ENCODE results near the gene CALD1.

Gene CALD1

DNA sequence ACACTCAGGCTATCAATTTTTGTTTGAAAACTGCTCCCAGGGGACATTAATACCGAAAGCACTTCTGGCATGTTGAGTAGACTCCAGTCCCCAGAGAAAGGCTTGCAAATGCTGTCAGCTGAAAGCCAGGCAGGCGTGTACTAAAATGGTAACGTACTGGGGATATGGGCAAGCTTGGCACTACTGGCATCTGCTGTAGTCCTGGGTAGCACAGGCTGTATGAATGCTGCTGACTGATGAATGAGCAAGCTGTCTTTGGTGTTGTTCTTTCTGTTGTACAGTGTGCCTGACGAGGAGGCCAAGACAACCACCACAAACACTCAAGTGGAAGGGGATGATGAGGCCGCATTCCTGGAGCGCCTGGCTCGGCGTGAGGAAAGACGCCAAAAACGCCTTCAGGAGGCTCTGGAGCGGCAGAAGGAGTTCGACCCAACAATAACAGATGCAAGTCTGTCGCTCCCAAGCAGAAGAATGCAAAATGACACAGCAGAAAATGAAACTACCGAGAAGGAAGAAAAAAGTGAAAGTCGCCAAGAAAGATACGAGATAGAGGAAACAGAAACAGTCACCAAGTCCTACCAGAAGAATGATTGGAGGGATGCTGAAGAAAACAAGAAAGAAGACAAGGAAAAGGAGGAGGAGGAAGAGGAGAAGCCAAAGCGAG lies 153.4 kb downstream of the CALD1 start:
- no peak for DNase-seq

DNA sequence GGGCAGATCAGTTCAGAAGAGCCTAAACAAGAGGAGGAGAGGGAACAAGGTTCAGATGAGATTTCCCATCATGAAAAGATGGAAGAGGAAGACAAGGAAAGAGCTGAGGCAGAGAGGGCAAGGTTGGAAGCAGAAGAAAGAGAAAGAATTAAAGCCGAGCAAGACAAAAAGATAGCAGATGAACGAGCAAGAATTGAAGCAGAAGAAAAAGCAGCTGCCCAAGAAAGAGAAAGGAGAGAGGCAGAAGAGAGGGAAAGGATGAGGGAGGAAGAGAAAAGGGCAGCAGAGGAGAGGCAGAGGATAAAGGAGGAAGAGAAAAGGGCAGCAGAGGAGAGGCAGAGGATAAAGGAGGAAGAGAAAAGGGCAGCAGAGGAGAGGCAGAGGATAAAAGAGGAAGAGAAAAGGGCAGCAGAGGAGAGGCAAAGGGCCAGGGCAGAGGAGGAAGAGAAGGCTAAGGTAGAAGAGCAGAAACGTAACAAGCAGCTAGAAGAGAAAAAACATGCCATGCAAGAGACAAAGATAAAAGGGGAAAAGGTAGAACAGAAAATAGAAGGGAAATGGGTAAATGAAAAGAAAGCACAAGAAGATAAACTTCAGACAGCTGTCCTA lies 154.1 kb downstream of the CALD1 start:
- no peak for DNase-seq

DNA sequence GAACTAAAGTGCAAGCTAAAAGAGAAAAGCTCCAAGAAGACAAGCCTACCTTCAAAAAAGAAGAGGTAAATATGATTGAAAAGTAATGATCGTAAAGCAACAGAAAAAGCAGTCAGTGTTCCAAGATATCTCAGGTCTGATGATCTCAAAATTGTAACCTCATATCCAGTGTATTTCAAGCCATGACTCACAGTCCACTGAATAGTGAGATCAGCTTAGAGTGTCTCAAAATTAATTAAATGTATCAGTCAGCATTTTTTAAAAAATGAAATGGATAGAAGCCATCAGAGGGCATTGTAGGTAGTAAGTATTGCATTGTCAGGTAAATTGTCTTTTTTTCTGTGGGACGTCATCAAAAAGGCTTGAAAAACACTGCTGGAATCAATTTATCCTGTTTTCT lies 156.3 kb downstream of the CALD1 start:
- DNase-seq: no peak

DNA sequence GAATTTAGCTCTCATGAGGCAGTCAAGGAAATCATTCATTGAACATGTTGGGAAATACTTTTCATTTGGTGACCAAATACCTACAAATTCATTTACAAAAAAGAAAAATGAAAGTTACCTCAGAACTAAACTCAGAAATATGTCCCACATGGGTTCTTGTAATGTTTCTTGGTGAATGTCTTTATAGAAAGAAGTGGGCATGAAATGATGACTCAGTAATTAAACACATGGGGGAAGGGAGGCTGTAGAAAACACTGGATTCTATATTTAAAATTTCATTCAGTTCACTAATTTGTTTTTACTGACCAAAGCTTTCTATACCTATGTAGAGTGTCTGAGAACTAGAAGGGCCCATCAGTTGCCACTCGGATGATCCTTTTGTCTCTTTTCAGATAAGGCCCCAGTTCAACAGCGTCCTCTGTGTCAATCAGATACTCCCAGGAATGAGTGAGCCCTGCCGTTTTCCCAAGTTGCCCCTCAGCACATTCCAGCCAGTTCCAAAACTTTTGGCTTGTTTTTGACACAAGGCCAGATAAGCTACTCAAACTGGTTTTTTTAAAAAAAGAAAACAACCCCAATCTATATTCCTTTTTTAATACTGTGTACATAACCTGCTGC lies 157.6 kb downstream of the CALD1 start:
- DNase-seq: no peak

DNA sequence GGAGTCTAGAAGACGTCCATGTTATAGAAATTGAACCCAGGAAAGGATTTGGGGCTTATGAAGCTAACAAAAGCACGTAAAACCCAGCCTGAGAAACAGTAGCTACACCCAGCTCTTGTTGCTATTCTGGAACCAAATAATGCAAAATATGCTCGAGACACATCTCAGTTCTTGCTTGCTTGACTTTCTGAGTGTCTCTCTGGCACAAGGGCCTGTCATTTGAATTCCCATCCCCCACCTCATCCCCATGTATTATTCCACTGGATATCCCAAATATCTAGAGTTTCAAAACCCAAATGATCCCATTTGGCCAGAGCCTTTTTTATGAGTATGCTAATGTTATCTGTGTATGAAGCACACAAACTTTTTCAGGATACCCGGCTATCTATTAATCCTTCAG lies 158.7 kb downstream of the CALD1 start:
- DNase-seq: no peak

DNA sequence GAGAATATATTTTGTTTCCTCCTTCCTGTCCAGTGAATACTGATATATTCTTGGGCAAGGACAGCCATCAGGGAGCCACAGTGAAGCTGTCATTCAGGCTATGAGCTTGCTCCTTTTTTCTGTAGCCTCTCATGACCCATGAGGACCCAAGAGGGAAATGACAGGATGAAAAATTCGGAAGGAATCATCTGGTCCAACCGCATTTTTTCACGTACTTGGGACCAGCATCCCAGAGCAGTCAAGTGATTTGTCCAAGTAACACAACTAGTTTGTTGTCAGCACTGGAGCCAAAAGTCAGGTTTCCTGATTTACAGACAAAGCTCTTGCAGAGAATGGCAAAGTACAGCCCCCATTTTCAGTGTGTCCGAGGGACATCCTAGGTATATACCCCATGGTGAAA lies 159.7 kb downstream of the CALD1 start:
- DNase-seq: no peak

DNA sequence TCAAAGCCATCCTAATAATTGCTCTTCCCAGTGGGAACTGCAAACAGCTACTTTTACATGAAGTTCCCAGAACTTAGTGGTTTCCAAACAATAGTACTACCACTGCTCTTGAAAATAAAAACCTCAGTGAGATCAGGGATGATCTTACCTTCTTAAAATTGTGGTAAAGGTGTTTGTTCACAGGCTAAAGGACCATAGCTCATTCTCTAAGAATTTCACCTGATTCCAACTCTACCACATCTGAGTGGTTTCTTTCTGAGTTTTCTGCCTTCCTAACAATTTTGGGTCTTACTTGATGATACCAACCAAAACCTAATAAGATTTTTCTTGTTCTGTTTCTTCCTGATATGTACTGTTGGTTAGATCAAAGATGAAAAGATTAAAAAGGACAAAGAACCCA lies 161.3 kb downstream of the CALD1 start:
- DNase-seq: no peak

DNA sequence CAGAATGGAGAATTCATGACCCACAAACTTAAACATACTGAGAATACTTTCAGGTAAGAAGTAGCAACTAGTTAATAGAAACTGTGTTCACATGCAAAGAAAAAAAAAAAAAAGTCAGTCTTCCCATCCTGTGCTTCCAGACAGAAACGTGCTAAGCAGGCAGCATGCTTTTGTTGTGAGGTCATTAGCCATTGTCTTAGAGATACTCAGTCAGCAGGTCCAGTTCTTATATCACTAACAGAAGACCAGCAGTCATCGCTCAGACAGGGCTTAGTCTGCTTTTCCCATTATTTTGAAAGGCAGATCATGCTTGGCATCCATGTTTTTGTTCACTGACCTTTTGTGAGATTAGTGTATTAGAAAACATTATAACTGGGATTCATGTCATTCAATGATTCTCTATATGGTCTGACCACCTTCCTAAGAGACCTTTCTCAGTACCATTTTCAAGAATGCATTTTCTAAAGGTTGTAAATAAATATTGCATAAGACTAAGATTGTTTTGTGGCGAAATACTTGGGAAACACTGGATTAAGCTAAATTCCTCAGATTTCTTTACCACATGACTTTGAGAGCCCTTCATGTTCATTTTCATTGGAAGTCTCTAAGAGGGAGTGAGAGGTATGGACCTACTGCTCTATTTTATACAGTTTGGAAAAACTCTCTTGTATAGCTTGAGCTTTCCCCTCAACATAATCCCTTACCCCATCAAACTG lies 161.9 kb downstream of the CALD1 start:
- DNase-seq: no peak

DNA sequence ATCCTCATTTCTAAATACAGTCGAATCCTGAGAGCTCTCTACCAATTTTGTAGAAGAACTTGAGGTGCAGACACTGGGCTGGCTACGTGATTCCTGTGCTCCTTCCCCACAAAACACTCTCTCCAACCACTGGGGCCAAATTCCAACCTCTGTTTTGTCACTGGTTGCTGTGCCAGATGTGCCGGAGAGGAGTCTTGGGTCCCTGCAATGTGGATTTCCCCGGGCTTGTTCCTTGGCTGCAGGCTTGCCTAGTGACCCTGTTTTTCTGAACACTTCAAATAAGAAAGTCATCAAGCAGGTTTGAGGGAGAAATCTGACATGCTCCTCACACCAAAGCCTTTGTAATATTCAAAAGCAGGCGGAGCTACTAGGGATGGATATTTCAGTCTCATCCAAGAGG lies 162.5 kb downstream of the CALD1 start:
- no peak for DNase-seq

DNA sequence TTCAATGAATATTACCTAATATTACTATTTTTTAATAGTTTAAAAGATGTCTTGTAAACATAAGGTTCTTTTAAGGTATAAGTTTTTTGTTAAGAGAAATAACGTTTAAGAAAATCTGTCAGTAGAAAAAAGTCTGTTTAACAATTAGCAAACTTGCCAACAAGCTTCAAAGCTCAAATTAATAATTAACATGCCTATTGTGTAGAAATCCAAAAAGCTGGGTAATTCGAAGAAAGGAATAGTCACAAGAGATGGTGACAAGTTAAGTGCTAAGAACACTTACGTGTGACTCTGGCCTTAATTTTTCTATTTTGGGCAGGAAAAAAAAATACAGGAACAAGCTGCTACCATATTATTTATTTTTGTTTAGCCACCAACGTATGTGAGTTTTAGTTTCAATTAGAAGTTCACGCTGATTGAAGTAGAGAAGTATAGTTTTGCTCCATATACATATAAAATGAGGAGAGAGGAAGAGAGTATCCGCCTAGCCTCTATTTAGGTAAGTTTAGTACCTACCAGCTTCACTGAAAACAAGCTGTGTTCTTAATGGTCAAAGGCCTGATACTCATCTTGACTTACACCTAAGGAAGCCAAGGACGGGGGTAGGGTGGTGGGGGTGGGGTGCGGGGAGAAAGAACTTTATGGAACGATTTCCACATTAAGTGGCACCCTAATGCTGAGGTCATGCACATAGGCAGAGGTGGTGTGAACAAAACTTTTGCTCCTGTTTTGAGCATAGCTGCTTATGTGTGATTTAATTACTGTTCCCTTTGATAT lies 163.4 kb downstream of the CALD1 start:
- no peak for DNase-seq

DNA sequence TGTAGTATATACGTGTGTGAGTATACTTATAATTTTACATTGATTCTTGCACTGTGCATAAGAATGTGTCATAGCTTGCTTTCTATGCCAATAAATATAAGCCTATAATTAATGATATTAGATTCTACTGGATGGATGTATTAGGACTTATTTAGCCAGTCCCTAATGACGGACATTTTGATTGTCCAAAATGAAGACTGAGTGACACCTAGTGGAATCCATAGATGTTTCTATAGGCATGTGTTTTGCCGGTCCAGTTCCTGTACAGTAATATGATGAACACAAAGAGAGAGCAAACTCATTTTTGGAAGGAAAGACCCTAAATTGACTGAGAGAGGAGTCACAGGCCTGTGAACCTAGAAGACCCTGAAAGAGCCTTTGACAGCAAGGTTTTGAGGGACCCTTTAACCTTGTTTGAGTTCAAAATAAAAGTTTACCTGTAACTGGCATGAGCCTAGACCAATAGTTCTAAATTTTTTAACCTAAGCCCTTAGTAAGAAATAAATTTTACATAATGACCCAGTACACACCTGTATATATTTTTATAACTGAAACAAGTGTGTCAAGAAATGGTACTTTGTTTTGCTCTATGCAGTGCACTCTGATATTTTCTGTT lies 164.5 kb downstream of the CALD1 start:
- DNase-seq: no peak

DNA sequence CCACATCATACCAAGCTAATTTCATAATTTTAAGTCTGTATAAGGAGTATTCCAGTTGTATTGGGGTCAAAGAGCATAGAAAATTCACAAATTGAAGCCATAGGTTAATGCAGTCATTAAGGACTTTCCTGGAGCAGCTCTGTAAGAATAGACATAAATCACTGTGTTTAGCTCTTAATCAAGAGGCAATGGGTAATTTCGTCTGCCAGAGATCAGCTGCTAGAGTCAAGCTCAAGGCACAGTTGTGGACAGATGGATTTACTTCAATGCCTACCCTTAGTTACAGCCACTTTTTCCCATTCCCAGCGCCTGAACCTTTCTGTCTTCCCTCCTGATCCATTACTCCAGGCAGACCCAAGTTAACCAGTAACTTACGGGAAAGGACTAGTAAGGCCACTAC lies 166.3 kb downstream of the CALD1 start:
- no peak for DNase-seq

DNA sequence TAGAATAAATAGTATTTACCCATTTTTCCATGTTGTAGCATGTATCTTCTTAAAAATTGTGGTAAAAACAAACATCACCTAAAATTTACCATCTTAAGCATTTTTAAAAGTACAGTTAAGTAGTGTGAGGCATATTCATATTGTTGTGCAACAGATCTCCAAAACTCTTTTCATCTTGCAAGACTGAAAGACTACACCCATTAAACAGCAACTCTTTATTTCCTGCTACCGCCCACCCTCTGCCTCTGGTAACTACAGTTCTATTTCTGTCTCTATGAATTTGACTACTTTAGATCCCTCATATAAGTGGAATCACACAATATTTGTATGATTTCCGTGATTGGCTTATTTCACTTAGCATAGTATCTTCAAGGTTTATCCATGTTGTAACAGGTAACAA lies 166.8 kb downstream of the CALD1 start:
- no peak for DNase-seq

DNA sequence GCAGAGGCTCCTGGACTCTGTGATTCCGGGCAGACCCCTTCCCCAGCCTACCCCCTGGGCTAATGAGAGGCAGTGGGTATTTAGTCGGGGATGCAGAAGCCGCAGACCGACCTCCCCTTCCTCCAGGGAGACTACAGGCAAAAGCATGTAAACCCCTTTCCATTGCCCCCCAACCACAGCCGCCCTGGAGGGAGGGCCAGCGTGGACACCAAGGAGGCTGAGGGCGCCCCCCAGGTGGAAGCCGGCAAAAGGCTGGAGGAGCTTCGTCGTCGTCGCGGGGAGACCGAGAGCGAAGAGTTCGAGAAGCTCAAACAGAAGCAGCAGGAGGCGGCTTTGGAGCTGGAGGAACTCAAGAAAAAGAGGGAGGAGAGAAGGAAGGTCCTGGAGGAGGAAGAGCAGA lies 167.9 kb downstream of the CALD1 start:
- DNase-seq: no peak

DNA sequence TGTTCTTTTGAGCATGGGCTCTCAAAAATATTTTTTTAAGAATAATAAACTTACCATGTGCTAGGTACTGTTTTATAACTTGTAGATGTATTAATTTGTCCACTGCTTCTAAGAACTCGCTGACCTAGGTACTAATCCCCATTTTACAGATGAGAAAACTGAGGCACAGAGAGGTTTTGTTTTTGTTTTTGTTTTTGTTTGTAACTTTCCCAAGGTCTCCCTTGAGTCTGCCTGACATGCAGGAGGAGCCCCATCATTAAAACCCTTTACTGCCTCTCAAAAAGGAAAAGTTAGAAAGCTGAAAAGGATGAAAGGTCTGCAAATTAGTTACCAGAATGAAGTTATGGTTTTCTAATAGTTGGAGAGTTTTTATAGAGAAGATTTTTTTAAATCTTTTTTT lies 168.4 kb downstream of the CALD1 start:
- DNase-seq: no peak

DNA sequence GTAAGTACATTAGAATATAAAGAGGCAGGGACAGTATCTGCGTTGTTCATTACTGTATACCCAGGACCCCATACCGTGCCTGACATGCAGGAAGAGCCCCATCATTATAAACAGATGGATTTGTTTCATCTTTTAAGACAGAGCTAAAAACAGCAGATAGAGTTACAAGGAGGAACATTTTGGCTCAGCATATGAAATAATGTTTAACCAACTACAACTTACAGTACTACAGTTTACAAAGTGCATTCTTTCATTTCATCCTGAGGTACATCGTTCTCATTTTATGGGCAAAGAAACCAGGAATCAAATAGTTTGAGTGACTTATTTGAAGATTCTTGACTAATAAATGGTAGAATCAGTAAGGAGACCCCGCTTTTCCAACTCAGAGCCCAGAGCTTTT lies 168.8 kb downstream of the CALD1 start:
- DNase-seq: no peak

DNA sequence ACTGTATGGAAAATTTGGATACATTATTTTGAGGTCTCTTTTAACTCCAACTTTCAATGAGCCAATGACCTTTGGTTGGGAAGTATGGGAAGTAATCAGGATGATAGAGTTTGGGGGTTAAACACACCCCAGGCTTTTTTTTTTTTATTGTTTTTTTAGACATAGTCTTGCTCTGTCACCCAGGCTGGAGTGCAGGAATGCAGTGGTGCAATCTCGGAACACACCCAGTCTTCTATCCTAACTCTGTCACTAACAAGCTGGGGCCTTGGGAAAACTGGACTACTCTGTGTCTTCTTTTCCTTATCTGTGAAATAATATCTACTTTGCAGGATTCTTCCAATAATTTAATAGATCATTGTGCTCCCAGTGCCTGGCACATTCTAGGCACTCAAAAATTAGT lies 169.3 kb downstream of the CALD1 start:
- DNase-seq: no peak

DNA sequence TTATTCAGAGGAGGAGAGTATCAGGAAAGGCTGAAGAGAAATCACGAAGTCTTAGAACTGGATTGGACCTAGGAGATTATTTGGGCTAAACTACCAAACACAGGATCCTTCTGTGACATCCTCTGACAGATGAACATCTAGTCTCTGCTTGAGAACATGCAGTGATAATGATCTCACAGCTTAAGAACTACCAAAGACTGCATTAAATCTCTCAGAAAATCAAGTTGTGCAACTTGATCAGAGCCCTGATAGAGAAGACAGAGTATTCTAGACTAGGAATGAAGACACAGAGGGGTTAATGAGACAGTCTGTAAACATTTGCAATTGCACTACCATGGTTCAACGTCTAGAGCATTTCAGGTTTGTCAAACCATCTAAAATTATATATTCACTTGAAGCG lies 169.7 kb downstream of the CALD1 start:
- no peak for DNase-seq

DNA sequence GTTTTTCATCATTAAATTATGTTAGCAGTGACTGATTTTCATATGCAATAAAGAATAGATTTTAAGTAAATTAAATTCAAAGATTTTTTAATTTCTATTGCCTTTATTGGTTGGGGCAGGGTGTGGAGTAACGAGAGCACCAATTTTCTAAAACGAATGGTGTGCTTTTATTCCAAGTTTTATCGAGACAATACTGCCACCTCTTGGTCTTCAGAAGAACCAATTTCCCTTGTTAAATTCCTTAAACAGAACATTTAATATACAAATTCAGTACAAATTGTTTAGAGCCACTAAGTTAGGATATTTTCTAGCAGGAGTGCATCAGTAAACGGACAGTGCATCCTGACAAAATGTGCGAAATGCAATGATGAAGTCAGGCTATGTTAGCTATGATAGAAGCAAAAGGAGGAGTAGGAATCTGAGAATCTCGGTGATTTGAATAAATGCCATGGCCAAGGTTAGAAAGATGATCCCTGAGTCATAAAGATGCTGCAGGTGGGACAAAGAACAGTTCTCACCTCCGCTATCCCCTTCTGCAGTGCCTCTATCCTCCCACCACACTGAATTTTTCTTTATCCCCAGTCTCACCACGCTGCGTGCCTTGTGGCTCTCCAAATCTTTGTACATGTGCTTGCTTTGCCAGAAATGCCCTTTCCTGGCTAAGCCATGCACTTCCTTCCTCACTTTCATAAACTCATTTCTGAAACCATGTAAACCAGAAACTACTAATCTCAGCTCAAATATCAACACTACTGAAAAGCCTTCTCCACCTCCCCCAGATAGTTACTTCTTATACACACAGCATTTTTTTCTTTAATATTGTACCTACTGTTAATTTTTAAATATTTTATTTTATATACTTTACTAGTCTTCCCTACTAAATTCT lies 175.0 kb downstream of the CALD1 start:
- DNase-seq: no peak

DNA sequence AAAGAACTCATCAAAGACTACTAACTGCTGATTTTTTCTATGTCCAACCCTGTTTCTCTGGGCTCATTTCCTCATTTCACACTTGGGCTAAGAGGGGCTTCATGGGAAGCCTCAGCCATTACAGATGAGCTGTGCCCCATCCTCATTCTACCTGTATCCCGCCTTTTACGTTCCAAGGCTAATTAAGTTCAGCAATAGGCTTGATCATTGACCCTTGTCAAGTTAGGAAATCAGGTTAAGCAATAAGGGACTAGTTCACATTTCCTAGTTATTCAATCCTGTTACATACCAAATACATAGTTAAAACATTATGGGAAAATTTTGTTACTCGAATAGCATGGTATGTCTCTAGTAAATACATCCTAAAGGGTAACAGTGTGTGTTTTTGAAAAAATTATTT lies 177.6 kb downstream of the CALD1 start:
- no peak for DNase-seq

DNA sequence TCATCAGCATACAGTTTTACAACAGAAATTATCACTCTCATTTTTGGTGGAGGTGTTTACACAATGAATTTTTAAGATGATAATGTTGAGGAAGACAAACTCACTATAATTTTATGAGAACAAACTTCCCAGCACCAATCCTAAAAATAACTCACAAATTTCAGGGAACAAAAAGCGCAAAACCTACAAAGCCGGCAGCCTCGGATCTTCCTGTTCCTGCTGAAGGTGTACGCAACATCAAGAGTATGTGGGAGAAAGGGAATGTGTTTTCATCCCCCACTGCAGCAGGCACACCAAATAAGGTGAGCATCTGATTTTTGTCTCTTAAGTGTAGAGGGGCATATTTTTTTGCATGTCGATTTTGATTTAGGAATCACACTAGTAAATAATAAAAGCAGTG lies 180.4 kb downstream of the CALD1 start:
- no peak for DNase-seq

Data from effector CD8-positive, alpha-beta T cell (primary cell).